T-cell (primary cell): ENCODE measurements around the gene FBXL12. TPM values are rescaled to one million over a fixed set of nuclear protein-coding genes. Genes with fewer than 3 reads are reported as not detected.
"Not testable (repeated sequence)": the region's sequence is repeated elsewhere in the genome, so short reads cannot be mapped to it uniquely, and the experiment has no call there.

Experiments
- ATAC-seq, 4 experiments: fragments of 200-7000 bp in 3 of 4; fragments of 150-1000 bp in 1 of 4; cut with Tn5 transposase; replicated peaks in 1 of 4; 1 replicate in 3 of 4; 2 replicates in 1 of 4; pipeline ENCODE4 v1.10.0; 2021; ENCODE audit warnings: moderate library complexity in 3 of 4, mild to moderate bottlenecking in 2 of 4, moderate number of reproducible peaks in 1 of 4
- CTCF ChIA-PET, 2 donors: fragments of 300-600 bp; sonication (Branson Sonifier 250); formaldehyde crosslinking; loops; one replicate each; lab custom pipeline; 2022; ENCODE audit warnings: antibody characterized with exemption in 2 of 2; lab: Charles Lee
- POLR2A ChIA-PET, 2 donors: fragments of 300-600 bp; sonication (Branson Sonifier 250); formaldehyde crosslinking; loops; one replicate each; lab custom pipeline; 2022; ENCODE audit warnings: antibody characterized with exemption in 2 of 2; lab: Charles Lee
- DNase-seq, 35 experiments: peaks; one replicate each; pipeline versions ENCODE4 v3.0.0 to v3.0.0-alpha.2; 2013 to 2023
- H3K27ac ChIP-seq: one replicate; pipeline ENCODE4 v1.5.1; 2013; ENCODE audit warnings: low read length
- H3K27me3 ChIP-seq, 2 experiments: replicated peaks in 1 of 2; 1 replicate in 1 of 2; 2 replicates in 1 of 2; pipeline versions ENCODE4 v1.6.1 to v1.7.0; 2013; ENCODE audit warnings: low read length in 1 of 2, mixed read lengths in 1 of 2; ENCODE audit not compliant: control insufficient read depth in 2 of 2, insufficient read depth in 2 of 2; ENCODE audit errors: extremely low read depth in 1 of 2
- H3K36me3 ChIP-seq, 2 donors: 1 replicate in 1 of 2; 2 replicates in 1 of 2; pipeline versions ENCODE4 v1.6.1 to v1.7.0; 2013; ENCODE audit warnings: low read length in 1 of 2; ENCODE audit not compliant: control insufficient read depth in 2 of 2, insufficient read depth in 1 of 2; ENCODE audit errors: extremely low read depth in 1 of 2
- H3K4me1 ChIP-seq, 2 experiments: 1 replicate in 1 of 2; 2 replicates in 1 of 2; pipeline versions ENCODE4 v1.6.1 to v1.7.0; 2013; ENCODE audit warnings: low read length in 2 of 2, mixed read lengths in 1 of 2; ENCODE audit not compliant: insufficient read depth in 2 of 2, control insufficient read depth in 1 of 2; ENCODE audit errors: extremely low read depth in 1 of 2
- H3K4me3 ChIP-seq, 2 donors: 1 replicate in 1 of 2; 2 replicates in 1 of 2; pipeline versions ENCODE4 v1.5.1 to v1.7.0; 2013; ENCODE audit warnings: mild to moderate bottlenecking in 2 of 2, low read length in 1 of 2, moderate library complexity in 1 of 2; ENCODE audit not compliant: control insufficient read depth in 1 of 2; ENCODE audit errors: extremely low read depth in 1 of 2
- H3K9me3 ChIP-seq: 2 replicates; pipeline ENCODE4 v1.7.0; 2013
- H3K27ac Mint-ChIP-seq, 2 donors: one replicate each; pipeline ENCODE4 v1.8.0; 2020 to 2021; ENCODE audit warnings: mild to moderate bottlenecking in 2 of 2, mixed read lengths in 2 of 2
- H3K27me3 Mint-ChIP-seq, 2 donors: one replicate each; pipeline ENCODE4 v1.8.0; 2021 to 2022; ENCODE audit warnings: mixed read lengths in 2 of 2
- H3K36me3 Mint-ChIP-seq: one replicate; pipeline ENCODE4 v1.8.0; 2021; ENCODE audit warnings: mixed read lengths
- H3K4me1 Mint-ChIP-seq, 3 donors: one replicate each; pipeline ENCODE4 v1.8.0; 2020 to 2022; ENCODE audit warnings: mixed read lengths in 3 of 3, mild to moderate bottlenecking in 1 of 3
- H3K4me3 Mint-ChIP-seq, 3 donors: one replicate each; pipeline ENCODE4 v1.8.0; 2020 to 2022; ENCODE audit warnings: mild to moderate bottlenecking in 3 of 3, mixed read lengths in 3 of 3, moderate library complexity in 3 of 3
- H3K9me3 Mint-ChIP-seq, 3 donors: one replicate each; pipeline ENCODE4 v1.8.0; 2020 to 2022; ENCODE audit warnings: mixed read lengths in 3 of 3
- WGBS: methylation state at CpG from one replicate; pipeline ENCODE4 v1.1.5; 2013; ENCODE audit warnings: missing lambda C conversion rate; ENCODE audit not compliant: insufficient coverage; 5-methylcytosine and 5-hydroxymethylcytosine counted together
- total RNA-seq, 35 experiments: library from RNA in 6 of 35; stranded (reverse) in 6 of 35; fragments of 120-200 nt in 1 of 35; gene quantifications; one replicate each; pipeline versions ENCODE4 v1.2.1 to v1.2.4 and lab custom pipeline; 2013 to 2026

FBXL12 gene
- total RNA-seq, 5 donors from 2014 or later (not counting 1 experiment from before 2014, with no cell fraction given): 31.5 to 37.7 (median 35.0) TPM

GRCh38 chr19:9792206-9793070, 26.4 kb downstream of the FBXL12 start:
- H3K4me3 Mint-ChIP-seq: peak overlapping the region; percentile 76 to 90 (median 84)
- under 1% methylated on average over 31 of the region's 70 CpGs for WGBS
- H3K27ac Mint-ChIP-seq: peak overlapping the region; percentile 76 to 87
- H3K4me3 ChIP-seq: peak overlapping the region; percentile 51 to 87
- H3K36me3 ChIP-seq: no peaks in the 10 kb centered on the region
- ATAC-seq: peak; percentile 60 to 64 (median 62)
- H3K36me3 Mint-ChIP-seq: no peaks in the 10 kb centered on the region
- no peaks in the 10 kb centered on the region for H3K27me3 ChIP-seq
- POLR2A ChIA-PET: no interaction called here
- H3K9me3 ChIP-seq: no peaks in the 10 kb centered on the region
- peak overlapping the region; percentile 96 for H3K27ac ChIP-seq
- no peaks in the 10 kb centered on the region for H3K27me3 Mint-ChIP-seq
- peaks cover 23 to 33% (median 27%) of the 10 kb centered on the region in 3 donors for H3K4me1 Mint-ChIP-seq
- H3K4me1 ChIP-seq: peaks cover 3 to 22% of the 10 kb centered on the region in 2 experiments
- DNase-seq: peak; percentile 82 to 98 (median 92)
- H3K9me3 Mint-ChIP-seq: no peaks in the 10 kb centered on the region
- CTCF ChIA-PET: no interaction called here

GRCh38 chr19:9791552-9792205, 27.2 kb downstream of the FBXL12 start:
- no peaks in the 10 kb centered on the region for H3K36me3 ChIP-seq
- Mint-ChIP-seq H3K27me3 (no peaks in the 10 kb centered on the region), H3K4me3 (peak overlapping the region; percentile 76 to 90 (median 84)), H3K27ac (peak overlapping the region; percentile 82 to 89), H3K4me1 (peaks cover 23 to 33% (median 29%) of the 10 kb centered on the region in 3 donors), H3K36me3 (no peaks in the 10 kb centered on the region), H3K9me3 (no peaks in the 10 kb centered on the region)
- H3K27ac ChIP-seq: peak overlapping the region; percentile 93
- ChIA-PET POLR2A (no interaction called here), CTCF (no interaction called here)
- H3K9me3 ChIP-seq: no peaks in the 10 kb centered on the region
- peak; percentile 78 to 97 (median 91) for DNase-seq
- peak; percentile 43 to 62 (median 56) for ATAC-seq
- peaks cover 3 to 25% of the 10 kb centered on the region in 2 experiments for H3K4me1 ChIP-seq
- WGBS: 0% methylated on average over 17 of the region's 50 CpGs
- peak overlapping the region; percentile 40 to 87 for H3K4me3 ChIP-seq
- no peaks in the 10 kb centered on the region for H3K27me3 ChIP-seq

- H3K27me3 ChIP-seq, H3K9me3 Mint-ChIP-seq, H3K27ac Mint-ChIP-seq, DNase-seq, ATAC-seq, CTCF ChIA-PET, POLR2A ChIA-PET, H3K27me3 Mint-ChIP-seq, H3K36me3 ChIP-seq, H3K9me3 ChIP-seq, H3K36me3 Mint-ChIP-seq: not testable (repeated sequence)
- peak overlapping the region; percentile 82 for H3K27ac ChIP-seq
- 100% methylated on average over 3 of the region's 6 CpGs for WGBS
- H3K4me3 ChIP-seq: peak overlapping the region in 1 of 2 donors; percentile 53
- Mint-ChIP-seq H3K4me3 (peak overlapping the region; percentile 28 to 90 (median 76)), H3K4me1 (peaks cover 23 to 27% (median 27%) of the 10 kb centered on the region in 3 donors)
- H3K4me1 ChIP-seq: peaks cover 3 to 29% of the 10 kb centered on the region in 2 experiments
These were observed 27.9 kb downstream of the FBXL12 start for GRCh38 chr19:9791073-9791367.

- H3K36me3 ChIP-seq, H3K9me3 ChIP-seq, H3K27me3 ChIP-seq, ATAC-seq, H3K36me3 Mint-ChIP-seq, DNase-seq, POLR2A ChIA-PET, H3K27me3 Mint-ChIP-seq, H3K27ac ChIP-seq, H3K9me3 Mint-ChIP-seq, H3K4me3 ChIP-seq, H3K4me3 Mint-ChIP-seq: not testable (repeated sequence)
- peaks cover 5 to 33% of the 10 kb centered on the region in 2 experiments for H3K4me1 ChIP-seq
- CTCF ChIA-PET: interaction anchor here in 1 of 2 donors (0.6 kb wide), 1 partner anchor 206 kb away, joined by 5 read pairs; no protein-coding TSS in a partner anchor
- WGBS: no CpG with 5 or more reads among the region's 5 CpGs
- Mint-ChIP-seq H3K4me1 (peaks cover 25 to 35% (median 33%) of the 10 kb centered on the region in 3 donors), H3K27ac (peak overlapping the region; percentile 39 to 61)
These were observed 29.3 kb downstream of the FBXL12 start for GRCh38 chr19:9789579-9789978.

GRCh38 chr19:9789066-9789465, 29.8 kb downstream of the FBXL12 start:
- Mint-ChIP-seq H3K27ac (no peak overlapping the region), H3K4me3 (no peak overlapping the region), H3K9me3 (no peaks in the 10 kb centered on the region), H3K36me3 (no peaks in the 10 kb centered on the region), H3K27me3 (no peaks in the 10 kb centered on the region), H3K4me1 (peaks cover 29 to 40% (median 36%) of the 10 kb centered on the region in 3 donors)
- no peaks in the 10 kb centered on the region for H3K27me3 ChIP-seq
- ChIA-PET CTCF (interaction anchor here in 1 of 2 donors (0.6 kb wide), 1 partner anchor 968 kb away, joined by 4 read pairs; no protein-coding TSS in a partner anchor), POLR2A (no interaction called here)
- 100% methylated on average over 3 of the region's 11 CpGs for WGBS
- H3K9me3 ChIP-seq: no peaks in the 10 kb centered on the region
- no peak overlapping the region for H3K27ac ChIP-seq
- H3K4me3 ChIP-seq: no peak overlapping the region
- peaks cover 9 to 35% of the 10 kb centered on the region in 2 experiments for H3K4me1 ChIP-seq
- no peak for ATAC-seq
- DNase-seq: no peak
- no peaks in the 10 kb centered on the region for H3K36me3 ChIP-seq

GRCh38 chr19:9788604-9789003, 30.3 kb downstream of the FBXL12 start:
- H3K27me3 Mint-ChIP-seq, H3K4me3 Mint-ChIP-seq, POLR2A ChIA-PET, DNase-seq, ATAC-seq, H3K9me3 Mint-ChIP-seq, H3K36me3 Mint-ChIP-seq, H3K9me3 ChIP-seq, H3K27ac ChIP-seq, H3K27me3 ChIP-seq, H3K36me3 ChIP-seq, H3K4me3 ChIP-seq, H3K27ac Mint-ChIP-seq: not testable (repeated sequence)
- CTCF ChIA-PET: interaction anchor here in 1 of 2 donors (0.6 kb wide), 1 partner anchor 968 kb away, joined by 4 read pairs; no protein-coding TSS in a partner anchor
- H3K4me1 ChIP-seq: peaks cover 9 to 35% of the 10 kb centered on the region in 2 experiments
- peaks cover 32 to 42% (median 38%) of the 10 kb centered on the region in 3 donors for H3K4me1 Mint-ChIP-seq
- 100% methylated on average over 4 of the region's 13 CpGs for WGBS
